HepG2 (cell line): ENCODE data around the gene CNP. TPM values are rescaled to one million over a fixed set of nuclear protein-coding genes. Genes with fewer than 3 reads are reported as not detected.

Source experiments
- ARID4A ChIP-seq: sonication (generic); formaldehyde crosslinking; IDR thresholded peaks from 2 replicates; pipeline ENCODE4 v1.5.0; 2020; ENCODE audit warnings: mild to moderate bottlenecking, missing genetic modification reagents, borderline replicate concordance
- BHLHE40 ChIP-seq: IDR thresholded peaks from 2 replicates; pipeline ENCODE4 v1.6.1; 2011; ENCODE audit warnings: low read length, improper control_type of control experiment
- HIVEP1 ChIP-seq: sonication (generic); formaldehyde crosslinking; IDR thresholded peaks from 2 replicates; pipeline ENCODE4 v1.4.0; 2020; ENCODE audit warnings: mild to moderate bottlenecking, missing genetic modification reagents
- KAT8 ChIP-seq: IDR thresholded peaks from 2 replicates; pipeline ENCODE4 v1.6.1; 2016; ENCODE audit warnings: missing genetic modification reagents, missing compliant biosample characterization
- KDM5B ChIP-seq: sonication (generic); formaldehyde crosslinking; IDR thresholded peaks from 2 replicates; pipeline ENCODE4 v1.4.0; 2020; ENCODE audit warnings: missing genetic modification reagents, mild to moderate bottlenecking, borderline replicate concordance
- RARA ChIP-seq: IDR thresholded peaks from 2 replicates; pipeline ENCODE4 v1.6.1; 2016; ENCODE audit warnings: missing genetic modification reagents, missing compliant biosample characterization
- SALL2 ChIP-seq: sonication (generic); formaldehyde crosslinking; IDR thresholded peaks from 2 replicates; pipeline ENCODE4 v1.8.1; 2023; ENCODE audit warnings: mild to moderate bottlenecking, missing genetic modification reagents, inconsistent platforms
- SAP130 ChIP-seq: IDR thresholded peaks from 2 replicates; pipeline ENCODE4 v1.6.1; 2016; ENCODE audit warnings: low read depth
- STAG1 ChIP-seq: sonication (generic); formaldehyde crosslinking; IDR thresholded peaks from 2 replicates; pipeline ENCODE4 v1.4.0; 2020; ENCODE audit warnings: missing genetic modification reagents
- TBX2 ChIP-seq: sonication (generic); formaldehyde crosslinking; IDR thresholded peaks from 2 replicates; pipeline ENCODE4 v1.5.0; 2020; ENCODE audit warnings: missing genetic modification reagents, mild to moderate bottlenecking, borderline replicate concordance
- ZNF138 ChIP-seq: sonication (generic); formaldehyde crosslinking; IDR thresholded peaks from 2 replicates; pipeline ENCODE4 v1.5.0; 2020; ENCODE audit warnings: mild to moderate bottlenecking, low read depth, missing genetic modification reagents
- ZNF281 ChIP-seq: sonication (generic); formaldehyde crosslinking; IDR thresholded peaks from 2 replicates; pipeline ENCODE4 v1.4.0; 2020; ENCODE audit warnings: missing genetic modification reagents, borderline replicate concordance
- ZNF883 ChIP-seq: sonication (generic); formaldehyde crosslinking; IDR thresholded peaks from 2 replicates; pipeline ENCODE4 v1.5.1; 2020; ENCODE audit warnings: mild to moderate bottlenecking, missing genetic modification reagents; ENCODE audit errors: not compliant biosample characterization
- ZSCAN12 ChIP-seq: sonication (generic); formaldehyde crosslinking; IDR thresholded peaks from 2 replicates; pipeline ENCODE4 v1.9.0; 2021; ENCODE audit warnings: mild to moderate bottlenecking, missing genetic modification reagents
- polyA plus RNA-seq, 8 experiments: library from polyadenylated mRNA; depleted of rRNA in 3 of 8; stranded (reverse) in 7 of 8; unstranded in 1 of 8; fragments of >200 nt; fragmentation: Illumina TruSeq in 4 of 8; extraction: Trizol in 4 of 8; gene quantifications; 2 replicates each; pipeline versions ENCODE4 v1.2.1 to v1.2.3, GENCODE V29; 2011 to 2016; ENCODE audit warnings: low read depth in 4 of 8, missing spikeins in 1 of 8, mixed read lengths in 1 of 8; ENCODE audit not compliant: insufficient read depth in 1 of 8
- total RNA-seq, 5 experiments: library from RNA; depleted of rRNA; stranded (reverse); fragments of >200 nt; fragmentation: Illumina TruSeq; extraction: Trizol; gene quantifications; 2 replicates each; pipeline ENCODE4 v1.2.3, GENCODE V29; 2016; ENCODE audit warnings: low read depth in 1 of 5
- TF ChIP-seq, protein P1 (sequence below): sonication (generic); formaldehyde crosslinking; IDR thresholded peaks from 2 replicates; pipeline ENCODE4 v1.5.1; 2020; ENCODE audit warnings: missing genetic modification reagents, mild to moderate bottlenecking, borderline replicate concordance
- TF ChIP-seq, protein P2 (sequence below): IDR thresholded peaks from 2 replicates; pipeline ENCODE4 v1.6.1; 2016; ENCODE audit warnings: low read depth, borderline replicate concordance

CNP gene
- total and polyA plus RNA-seq, 2 of the 13 experiments (the other 11 are each of a cell fraction or from before 2014, with no cell fraction given) = 97.2 to 161 TPM

DNA sequence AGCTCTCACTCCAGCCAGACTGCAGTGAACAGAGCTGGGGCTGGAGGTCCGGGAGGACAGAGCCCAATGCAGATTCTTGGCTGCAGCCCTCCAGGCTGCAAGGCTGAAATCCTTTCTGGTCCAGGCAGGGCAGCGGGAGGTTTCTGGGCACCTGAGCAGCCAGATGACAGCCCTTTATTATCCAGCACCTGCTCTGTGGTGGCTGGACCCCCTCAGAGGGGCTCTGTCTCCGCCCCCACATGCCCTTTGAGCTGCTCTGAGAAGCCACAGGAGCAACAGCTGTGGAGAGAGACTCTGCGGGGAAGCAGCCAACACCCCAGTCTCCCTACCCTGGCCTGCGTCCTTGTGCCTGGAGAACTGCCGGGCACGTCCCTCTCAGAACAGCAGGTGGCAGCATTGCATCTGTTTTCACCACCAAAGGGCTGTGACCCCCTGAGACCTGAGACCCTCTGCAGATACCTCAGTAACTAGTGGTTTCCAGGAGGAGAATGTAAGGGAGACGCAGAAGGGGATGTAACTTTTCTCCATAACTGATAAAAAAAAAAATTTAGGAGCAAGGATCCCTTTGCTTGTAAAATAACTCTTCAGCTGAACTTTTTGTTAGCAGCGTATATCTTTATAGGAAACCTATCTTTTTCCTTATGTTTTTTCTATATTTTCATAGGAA is 3.7 kb upstream of the CNP start (continued):
- TF ChIP-seq, protein P1, sequence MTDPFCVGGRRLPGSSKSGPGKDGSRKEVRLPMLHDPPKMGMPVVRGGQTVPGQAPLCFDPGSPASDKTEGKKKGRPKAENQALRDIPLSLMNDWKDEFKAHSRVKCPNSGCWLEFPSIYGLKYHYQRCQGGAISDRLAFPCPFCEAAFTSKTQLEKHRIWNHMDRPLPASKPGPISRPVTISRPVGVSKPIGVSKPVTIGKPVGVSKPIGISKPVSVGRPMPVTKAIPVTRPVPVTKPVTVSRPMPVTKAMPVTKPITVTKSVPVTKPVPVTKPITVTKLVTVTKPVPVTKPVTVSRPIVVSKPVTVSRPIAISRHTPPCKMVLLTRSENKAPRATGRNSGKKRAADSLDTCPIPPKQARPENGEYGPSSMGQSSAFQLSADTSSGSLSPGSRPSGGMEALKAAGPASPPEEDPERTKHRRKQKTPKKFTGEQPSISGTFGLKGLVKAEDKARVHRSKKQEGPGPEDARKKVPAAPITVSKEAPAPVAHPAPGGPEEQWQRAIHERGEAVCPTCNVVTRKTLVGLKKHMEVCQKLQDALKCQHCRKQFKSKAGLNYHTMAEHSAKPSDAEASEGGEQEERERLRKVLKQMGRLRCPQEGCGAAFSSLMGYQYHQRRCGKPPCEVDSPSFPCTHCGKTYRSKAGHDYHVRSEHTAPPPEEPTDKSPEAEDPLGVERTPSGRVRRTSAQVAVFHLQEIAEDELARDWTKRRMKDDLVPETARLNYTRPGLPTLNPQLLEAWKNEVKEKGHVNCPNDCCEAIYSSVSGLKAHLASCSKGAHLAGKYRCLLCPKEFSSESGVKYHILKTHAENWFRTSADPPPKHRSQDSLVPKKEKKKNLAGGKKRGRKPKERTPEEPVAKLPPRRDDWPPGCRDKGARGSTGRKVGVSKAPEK (CRISPR knock-in tag) = 0 out of 2 replicates have a peak, but pooled peaks have one; percentile 44
- TF ChIP-seq HIVEP1 = 0 out of 2 replicates have a peak, but pooled peaks have one; percentile 36
- peak; percentile 47; the same call in 1 of the 2 replicates for TF ChIP-seq ARID4A (CRISPR knock-in tag)
- TF ChIP-seq, protein P2, sequence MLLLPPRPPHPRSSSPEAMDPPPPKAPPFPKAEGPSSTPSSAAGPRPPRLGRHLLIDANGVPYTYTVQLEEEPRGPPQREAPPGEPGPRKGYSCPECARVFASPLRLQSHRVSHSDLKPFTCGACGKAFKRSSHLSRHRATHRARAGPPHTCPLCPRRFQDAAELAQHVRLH = 0 out of 2 replicates have a peak, but pooled peaks have one; percentile 26
- 0 out of 2 replicates have a peak, but pooled peaks have one; percentile 19 for TF ChIP-seq ZNF138 (CRISPR knock-in tag)
- no peak for TF ChIP-seq ZNF281 (CRISPR knock-in tag)
- peak; percentile 96 for TF ChIP-seq STAG1 (CRISPR knock-in tag)
- TF ChIP-seq ZNF883 = peak; percentile 85
- 0 out of 2 replicates have a peak, but pooled peaks have one; percentile 34 for TF ChIP-seq RARA (CRISPR knock-in tag)
- TF ChIP-seq KAT8 (CRISPR knock-in tag) = 0 out of 2 replicates have a peak, but pooled peaks have one; percentile 27
- peak; percentile 44; the same call in 1 of the 2 replicates for TF ChIP-seq SAP130 (CRISPR knock-in tag)
- 0 out of 2 replicates have a peak, but pooled peaks have one; percentile 23 for TF ChIP-seq KDM5B (CRISPR knock-in tag)
- peak; percentile 54; the same call in 1 of the 2 replicates for TF ChIP-seq SALL2
- no peak for TF ChIP-seq BHLHE40
- TF ChIP-seq ZSCAN12 (CRISPR knock-in tag) = no peak
- TF ChIP-seq TBX2 (CRISPR knock-in tag) = peak; percentile 53; the same call in 1 of the 2 replicates
